GM12892 (cell line): ENCODE data around the gene CHMP4B.

ENCODE experiments used
- DNase-seq: peaks from one replicate; pipeline ENCODE4 v3.0.0; 2011; ENCODE audit not compliant: insufficient read length
- FAIRE-seq: peaks from 2 replicates; lab custom pipeline; 2011; peaks lifted over from hg19 to GRCh38; lab: Jason Lieb, UNC
- POLR2A ChIP-seq: IDR thresholded peaks from 2 replicates; pipeline ENCODE4 v1.6.1; 2011; ENCODE audit warnings: low read depth, low read length, control low read depth
- POLR2AphosphoS5 ChIP-seq: IDR thresholded peaks from 2 replicates; pipeline ENCODE4 v1.6.1; 2011; ENCODE audit warnings: low read depth, low read length, control low read depth
- TAF1 ChIP-seq: IDR thresholded peaks from 2 replicates; pipeline ENCODE4 v1.6.1; 2011; ENCODE audit warnings: low read depth, mild to moderate bottlenecking, control low read depth, low read length, borderline replicate concordance

Gene CHMP4B

DNA sequence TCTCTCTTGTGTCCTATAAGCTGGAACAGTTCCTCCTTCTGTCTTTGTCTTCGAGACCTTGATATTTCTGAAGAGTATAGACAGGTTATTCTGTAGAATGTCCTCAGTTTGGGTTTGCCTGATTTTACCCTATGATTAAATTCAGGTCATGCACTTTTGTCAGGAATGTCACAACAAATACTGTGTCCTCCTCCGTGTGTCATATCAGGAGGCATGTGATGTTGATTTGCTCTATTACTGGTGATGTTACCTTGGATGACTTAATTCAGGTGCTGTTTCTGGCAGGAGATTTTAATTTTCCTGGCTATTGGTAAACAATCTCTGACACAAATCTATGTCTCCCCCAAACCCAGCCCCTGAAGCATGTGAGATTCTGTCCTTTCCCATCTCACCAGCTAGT, 33.3 kb upstream of the CHMP4B start:
- FAIRE-seq (no peak), DNase-seq (no peak)
- no peak for TF ChIP-seq POLR2AphosphoS5
- TF ChIP-seq TAF1, result no peak
- no peak for TF ChIP-seq POLR2A

DNA sequence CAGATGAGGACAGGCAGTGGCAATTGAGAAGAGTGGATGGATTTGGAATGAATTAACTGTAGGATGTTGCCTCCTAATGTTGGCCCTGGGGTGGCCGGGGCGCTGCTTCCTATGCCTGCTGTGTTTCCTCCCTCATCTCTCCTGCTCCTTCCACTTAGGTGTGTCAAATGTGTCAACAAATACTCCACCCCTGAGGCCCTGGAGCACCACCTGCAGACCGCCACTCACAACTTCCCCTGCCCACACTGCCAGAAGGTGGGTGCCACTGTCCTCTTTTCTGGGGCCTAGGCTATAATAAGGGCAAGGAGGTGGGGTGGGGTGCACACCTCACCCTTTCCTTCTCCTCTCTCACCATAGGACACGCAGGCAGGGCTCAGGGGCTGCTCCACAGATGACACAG, 30.0 kb upstream of the CHMP4B start:
- FAIRE-seq (no peak), DNase-seq (no peak)
- TF ChIP-seq POLR2A (no peak), POLR2AphosphoS5 (no peak), TAF1 (no peak)

- FAIRE-seq (no peak), DNase-seq (no peak)
- TF ChIP-seq POLR2A (no peak), TAF1 (no peak), POLR2AphosphoS5 (no peak)
These were observed 29.2 kb upstream of the CHMP4B start for GRCh38 chr20:33781945-33782344.

DNA sequence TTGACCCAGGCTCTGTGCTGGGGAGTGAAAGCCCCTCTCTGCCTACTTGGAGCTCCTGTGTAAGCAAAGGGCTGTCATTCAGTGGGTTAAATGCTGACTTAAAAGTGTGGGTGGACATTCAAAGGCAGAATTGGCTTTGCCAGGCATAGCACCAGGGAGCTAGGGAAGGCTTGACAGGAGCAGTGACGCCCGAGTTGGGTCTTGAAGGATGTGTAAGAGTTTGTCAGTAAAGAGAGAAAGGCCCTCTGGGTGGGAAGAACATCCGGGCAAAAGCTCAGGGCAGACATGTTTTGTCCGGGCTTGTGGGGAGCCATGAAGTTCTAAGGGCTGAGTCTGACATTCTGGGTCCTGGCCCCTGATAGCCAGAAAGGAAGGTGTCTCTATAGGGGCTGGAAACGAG, 27.9 kb upstream of the CHMP4B start:
- TF ChIP-seq TAF1, result no peak
- TF ChIP-seq POLR2A, result no peak
- TF ChIP-seq POLR2AphosphoS5, result no peak
- no peak for FAIRE-seq
- DNase-seq, result no peak

DNA sequence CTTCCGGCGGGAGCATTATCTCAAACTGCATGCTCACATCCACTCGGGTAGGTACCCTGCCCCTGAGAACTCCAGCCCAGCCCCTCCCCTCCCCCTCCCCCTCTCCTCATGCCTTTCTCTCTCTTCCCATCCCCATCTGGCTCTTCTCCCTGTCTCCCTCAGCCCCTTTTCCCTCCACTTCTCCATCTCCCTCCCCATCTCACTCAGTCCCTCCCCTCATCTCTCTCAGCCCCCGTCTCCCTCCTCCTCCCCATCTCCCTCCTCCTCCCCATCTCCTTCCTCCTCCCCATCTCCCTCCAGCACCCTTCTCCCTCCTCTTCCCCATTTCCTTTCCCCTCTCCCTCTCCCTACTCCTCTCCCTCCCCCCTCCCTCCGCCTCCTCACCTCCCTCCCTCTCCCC, 27.3 kb upstream of the CHMP4B start:
- FAIRE-seq (no peak), DNase-seq (no peak)
- TF ChIP-seq POLR2A, result no peak
- no peak for TF ChIP-seq POLR2AphosphoS5
- TF ChIP-seq TAF1, result no peak

DNA sequence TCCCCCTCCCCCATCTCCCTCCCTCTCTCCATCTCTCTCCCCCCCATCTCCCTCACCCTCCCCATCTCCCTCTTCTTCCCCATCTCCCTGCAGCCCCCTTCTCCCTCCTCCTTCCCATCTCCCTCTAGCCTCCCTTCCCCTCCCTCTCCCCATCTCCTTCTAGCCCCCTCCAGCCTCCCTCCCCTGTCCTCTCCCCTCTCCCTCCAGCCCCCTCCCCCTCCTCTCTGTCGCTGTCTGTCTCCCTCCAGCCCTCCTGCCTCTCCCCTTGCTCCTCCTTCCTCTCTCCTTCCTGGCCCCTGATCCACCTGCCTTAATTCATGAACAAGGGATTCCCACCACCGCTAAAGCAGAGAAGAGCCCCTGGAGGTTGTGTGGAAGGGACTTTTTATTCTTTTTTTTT, 26.9 kb upstream of the CHMP4B start:
- no peak for FAIRE-seq
- TF ChIP-seq POLR2A (no peak), POLR2AphosphoS5 (no peak), TAF1 (no peak)
- DNase-seq, result no peak

DNA sequence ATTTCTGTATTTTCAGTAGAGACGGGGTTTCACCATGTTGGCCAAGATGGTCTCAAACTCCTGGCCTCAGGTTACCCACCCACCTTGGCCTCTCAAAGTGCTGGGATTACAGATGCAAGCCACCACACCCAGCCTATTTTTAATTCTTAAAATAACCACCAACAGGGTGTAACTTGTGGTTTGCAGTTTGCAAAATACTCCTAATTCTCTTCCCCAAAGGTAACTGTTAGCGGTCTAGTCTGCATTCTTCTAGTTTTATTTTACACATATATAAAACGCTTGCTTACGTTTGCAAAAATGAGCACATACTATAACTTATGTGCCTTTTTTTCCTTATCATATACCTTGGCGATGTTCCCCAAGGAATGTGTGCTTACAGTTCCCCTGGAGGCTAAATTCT, 25.6 kb upstream of the CHMP4B start:
- no peak for FAIRE-seq

GRCh38 chr20:33787253-33787891, 23.8 kb upstream of the CHMP4B start:
- DNase-seq (no peak), FAIRE-seq (no peak)
- TF ChIP-seq TAF1 (no peak), POLR2A (no peak), POLR2AphosphoS5 (no peak)

More for the DNA sequence above, 25.6 kb upstream of the CHMP4B start:
- no peak for DNase-seq
- no peak for TF ChIP-seq POLR2A
- no peak for TF ChIP-seq TAF1
- no peak for TF ChIP-seq POLR2AphosphoS5

GRCh38 chr20:33788351-33789049, 22.6 kb upstream of the CHMP4B start:
- DNase-seq (no peak), FAIRE-seq (no peak)
- no peak for TF ChIP-seq POLR2AphosphoS5

- TF ChIP-seq TAF1, result no peak
- TF ChIP-seq POLR2AphosphoS5, result no peak
- TF ChIP-seq POLR2A, result no peak
- no peak for FAIRE-seq
- no peak for DNase-seq
These were observed 21.9 kb upstream of the CHMP4B start for GRCh38 chr20:33789109-33789857.

GRCh38 chr20:33789858-33790182, 21.3 kb upstream of the CHMP4B start:
- DNase-seq (no peak), FAIRE-seq (no peak)
- no peak for TF ChIP-seq POLR2AphosphoS5
- TF ChIP-seq POLR2A, result no peak
- no peak for TF ChIP-seq TAF1

DNA sequence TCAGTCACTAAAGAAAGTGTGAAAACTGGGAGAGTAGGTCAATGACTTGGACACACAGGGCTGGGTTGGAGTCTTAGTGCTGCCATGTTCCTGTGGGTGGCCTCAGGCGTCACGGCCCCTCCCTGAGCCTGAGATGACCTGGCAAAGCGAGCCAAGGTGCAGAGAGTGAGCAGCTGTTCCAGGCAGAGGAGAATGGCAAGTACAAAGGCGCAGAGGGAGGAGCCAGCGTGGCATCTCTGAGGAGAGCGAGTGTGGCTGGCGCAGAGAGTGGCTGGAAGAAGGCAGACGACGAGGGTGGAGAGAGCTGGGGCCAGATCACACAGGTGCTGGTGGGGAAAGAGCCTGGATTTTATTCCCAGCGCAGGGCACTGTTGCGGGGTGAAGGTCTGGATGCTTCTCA, 20.6 kb upstream of the CHMP4B start:
- FAIRE-seq, result no peak
- DNase-seq, result no peak
- no peak for TF ChIP-seq POLR2AphosphoS5
- TF ChIP-seq TAF1, result no peak
- no peak for TF ChIP-seq POLR2A

DNA sequence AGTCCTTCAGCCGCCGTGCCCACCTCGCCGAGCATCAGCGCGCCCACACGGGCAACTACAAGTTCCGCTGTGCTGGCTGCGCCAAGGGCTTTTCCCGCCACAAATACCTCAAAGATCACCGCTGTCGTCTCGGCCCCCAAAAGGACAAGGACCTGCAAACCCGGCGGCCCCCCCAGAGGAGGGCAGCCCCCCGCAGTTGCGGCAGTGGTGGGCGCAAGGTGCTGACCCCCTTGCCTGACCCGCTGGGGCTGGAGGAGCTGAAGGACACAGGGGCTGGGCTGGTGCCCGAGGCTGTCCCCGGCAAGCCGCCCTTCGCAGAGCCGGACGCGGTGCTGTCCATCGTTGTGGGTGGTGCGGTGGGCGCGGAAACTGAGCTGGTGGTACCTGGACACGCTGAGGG, 20.1 kb upstream of the CHMP4B start:
- FAIRE-seq (no peak), DNase-seq (no peak)
- TF ChIP-seq POLR2AphosphoS5, result no peak
- TF ChIP-seq POLR2A, result no peak
- no peak for TF ChIP-seq TAF1

DNA sequence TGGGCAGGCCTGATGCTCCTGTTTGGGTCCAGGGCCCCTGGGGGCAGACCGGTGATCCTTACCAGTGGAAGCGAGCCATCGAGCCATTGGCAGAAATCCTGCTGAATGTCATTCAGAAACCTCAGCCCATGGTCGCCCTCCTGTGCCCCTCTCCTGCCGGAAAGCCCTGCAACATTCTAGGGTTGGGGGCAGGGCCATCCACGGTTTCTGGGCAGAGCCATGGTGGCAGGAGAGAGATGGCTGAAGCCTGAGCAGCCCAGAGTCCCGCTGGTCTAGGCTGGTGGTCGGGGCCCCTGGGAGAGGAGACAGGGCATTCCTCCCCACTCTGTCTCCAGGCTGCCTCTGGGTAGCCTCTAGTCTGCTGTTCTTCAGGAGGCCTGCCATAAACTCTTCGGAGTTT, 19.6 kb upstream of the CHMP4B start:
- TF ChIP-seq TAF1, result no peak
- no peak for TF ChIP-seq POLR2A
- no peak for TF ChIP-seq POLR2AphosphoS5
- DNase-seq (no peak), FAIRE-seq (no peak)
